GM23338 (cell line): ENCODE measurements around the gene STAM. TPM values are rescaled to one million over a fixed set of nuclear protein-coding genes. Genes with fewer than 3 reads are reported as not detected.

ENCODE experiments used
- ATAC-seq: fragments of 200-7000 bp; cut with Tn5 transposase; 3 replicates; pipeline ENCODE4 v1.9.1; 2020
- DNase-seq: peaks from one replicate; pipeline ENCODE4 v3.0.0-alpha.2; 2015; ENCODE audit warnings: low spot score
- H2AFZ ChIP-seq: fragments of 200-600 bp; sonication (generic); 2 replicates; pipeline ENCODE4 v1.8.0; 2016; ENCODE audit warnings: antibody characterized with exemption, mild to moderate bottlenecking, moderate library complexity
- H3F3A ChIP-seq: fragments of 200-600 bp; sonication (generic); replicated peaks from 2 replicates; pipeline ENCODE4 v1.8.0; 2017; ENCODE audit warnings: antibody characterized with exemption, mixed run types, low read depth
- H3K27ac ChIP-seq: fragments of 200-600 bp; sonication (generic); 2 replicates; pipeline ENCODE4 v1.6.1; 2016; ENCODE audit warnings: low read depth
- H3K27me3 ChIP-seq: fragments of 200-600 bp; sonication (generic); 2 replicates; pipeline ENCODE4 v1.8.0; 2016; ENCODE audit warnings: mild to moderate bottlenecking, mixed run types, moderate library complexity; ENCODE audit not compliant: insufficient read depth
- H3K36me3 ChIP-seq: fragments of 200-600 bp; sonication (generic); 2 replicates; pipeline ENCODE4 v1.8.0; 2016; ENCODE audit warnings: mild to moderate bottlenecking; ENCODE audit not compliant: insufficient read depth
- H3K4me1 ChIP-seq: fragments of 200-600 bp; sonication (generic); 2 replicates; pipeline ENCODE4 v1.8.0; 2016; ENCODE audit warnings: mild to moderate bottlenecking, moderate library complexity; ENCODE audit not compliant: insufficient read depth
- H3K4me2 ChIP-seq: fragments of 200-600 bp; sonication (generic); 2 replicates; pipeline ENCODE4 v1.7.1; 2017; ENCODE audit warnings: mixed run types
- H3K4me3 ChIP-seq: fragments of 200-600 bp; sonication (generic); 2 replicates; pipeline ENCODE4 v1.6.1; 2016; ENCODE audit warnings: mixed run types
- H3K79me2 ChIP-seq: fragments of 200-600 bp; sonication (generic); replicated peaks from 2 replicates; pipeline ENCODE4 v1.8.0; 2017; ENCODE audit warnings: mild to moderate bottlenecking; ENCODE audit not compliant: insufficient read depth
- H3K9me2 ChIP-seq: fragments of 200-600 bp; sonication (generic); 2 replicates; pipeline ENCODE4 v1.8.0; 2017; ENCODE audit not compliant: insufficient read depth
- H4K20me1 ChIP-seq: fragments of 200-600 bp; sonication (generic); replicated peaks from 2 replicates; pipeline ENCODE4 v1.8.0; 2017; ENCODE audit warnings: mild to moderate bottlenecking; ENCODE audit not compliant: insufficient read depth
- H3K27ac Mint-ChIP-seq: 2 replicates; pipeline ENCODE4 v1.8.0; 2020; ENCODE audit warnings: inconsistent platforms, mild to moderate bottlenecking, moderate library complexity, mixed read lengths
- H3K27me3 Mint-ChIP-seq: 3 replicates; pipeline ENCODE4 v1.8.0; 2022; ENCODE audit warnings: low read depth, mild to moderate bottlenecking, moderate library complexity, mixed read lengths, inconsistent platforms; ENCODE audit not compliant: insufficient read depth, poor library complexity
- H3K36me3 Mint-ChIP-seq: 3 replicates; pipeline ENCODE4 v1.8.0; 2021; ENCODE audit warnings: low read depth, mild to moderate bottlenecking, inconsistent platforms, moderate library complexity, mixed read lengths
- H3K4me1 Mint-ChIP-seq: 3 replicates; pipeline ENCODE4 v1.8.0; 2020; ENCODE audit warnings: mild to moderate bottlenecking, inconsistent platforms, mixed read lengths
- H3K4me3 Mint-ChIP-seq: 3 replicates; pipeline ENCODE4 v1.8.0; 2021; ENCODE audit warnings: moderate library complexity, mild to moderate bottlenecking, inconsistent platforms, mixed read lengths
- H3K9me3 Mint-ChIP-seq: 3 replicates; pipeline ENCODE4 v1.8.0; 2020; ENCODE audit warnings: moderate library complexity, mild to moderate bottlenecking, inconsistent platforms, mixed read lengths
- CREB1 ChIP-seq: fragments of 250-450 bp; sonication (Bioruptor Pico); IDR thresholded peaks from 2 replicates; pipeline ENCODE4 v1.5.0; 2020; ENCODE audit warnings: low read depth, mild to moderate bottlenecking, moderate library complexity
- EZH2phosphoT487 ChIP-seq: fragments of 200-600 bp; sonication (generic); IDR thresholded peaks from one replicate; pipeline ENCODE4 v1.8.1; 2018; ENCODE audit warnings: antibody characterized with exemption; ENCODE audit not compliant: unreplicated experiment
- ZNF331 ChIP-seq: fragments of 250-450 bp; sonication (Bioruptor Pico); IDR thresholded peaks from 2 replicates; pipeline ENCODE4 v1.5.0; 2020; ENCODE audit warnings: low read depth, mild to moderate bottlenecking, moderate library complexity
- polyA plus RNA-seq: library from polyadenylated mRNA; unstranded; fragments of >200 nt; fragmentation: Nextera tagmentation; extraction: Ambion mirVana; gene quantifications from 2 replicates; pipeline ENCODE4 v1.2.1, GENCODE V29; 2016
- total RNA-seq: library from RNA; depleted of rRNA; stranded (reverse); fragments of >200 nt; shearing (Covaris generic); gene quantifications from 2 replicates; pipeline ENCODE4 v1.2.3, GENCODE V29; 2014
- TF ChIP-seq, protein P1 (sequence below), 2 experiments: fragments of 200-600 bp in 1 of 2; sonication (generic) in 1 of 2; conservative IDR thresholded peaks; 2 replicates each; pipeline versions ENCODE4 v1.5.1 to v1.6.1; 2016 to 2017; ENCODE audit warnings: antibody characterized with exemption in 2 of 2, low read depth in 2 of 2, mild to moderate bottlenecking in 2 of 2, moderate library complexity in 1 of 2
- TF ChIP-seq, protein P2 (sequence below): IDR thresholded peaks from one replicate; pipeline ENCODE4 v1.6.1; 2018; ENCODE audit warnings: antibody characterized with exemption; ENCODE audit not compliant: unreplicated experiment

Gene STAM
- total and polyA plus RNA-seq, 2 experiments from 2014 or later = 28.8 to 40.5 TPM

DNA sequence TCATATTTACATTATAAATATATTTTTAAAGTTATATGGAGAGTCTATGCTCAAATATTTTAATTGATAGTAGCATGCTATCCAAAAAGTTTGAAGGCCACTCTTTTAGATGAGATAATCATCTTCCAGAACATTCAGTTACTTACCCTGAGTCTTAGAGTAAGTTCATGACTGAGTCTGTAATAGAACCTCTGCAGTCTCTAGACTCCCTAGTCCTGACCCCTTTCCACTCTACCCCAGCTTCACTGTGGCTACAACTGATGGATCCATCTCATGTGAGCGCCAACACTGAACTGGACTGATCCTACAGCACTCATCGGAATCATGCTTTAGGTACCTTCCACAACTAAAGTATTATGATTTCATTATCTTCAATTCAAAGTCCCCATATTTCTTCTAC, 36.9 kb upstream of the STAM start:
- Histone ChIP-seq H3K79me2 (peaks cover 13% of the 10 kb centered on the region), H3K27me3 (no peaks in the 10 kb centered on the region), H4K20me1 (no peaks in the 10 kb centered on the region), H3K36me3 (no peaks in the 10 kb centered on the region), H3F3A (no peaks in the 10 kb centered on the region), H3K4me1 (peaks cover 3% of the 10 kb centered on the region; the same call in 1 of the 2 replicates), H2AFZ (no peak overlapping the region), H3K4me3 (no peak overlapping the region), H3K9me2 (no peaks in the 10 kb centered on the region), H3K4me2 (no peak overlapping the region), H3K27ac (no peak overlapping the region)
- TF ChIP-seq EZH2phosphoT487 = no peak
- TF ChIP-seq ZNF331 (CRISPR knock-in tag) = no peak
- TF ChIP-seq, protein P1, sequence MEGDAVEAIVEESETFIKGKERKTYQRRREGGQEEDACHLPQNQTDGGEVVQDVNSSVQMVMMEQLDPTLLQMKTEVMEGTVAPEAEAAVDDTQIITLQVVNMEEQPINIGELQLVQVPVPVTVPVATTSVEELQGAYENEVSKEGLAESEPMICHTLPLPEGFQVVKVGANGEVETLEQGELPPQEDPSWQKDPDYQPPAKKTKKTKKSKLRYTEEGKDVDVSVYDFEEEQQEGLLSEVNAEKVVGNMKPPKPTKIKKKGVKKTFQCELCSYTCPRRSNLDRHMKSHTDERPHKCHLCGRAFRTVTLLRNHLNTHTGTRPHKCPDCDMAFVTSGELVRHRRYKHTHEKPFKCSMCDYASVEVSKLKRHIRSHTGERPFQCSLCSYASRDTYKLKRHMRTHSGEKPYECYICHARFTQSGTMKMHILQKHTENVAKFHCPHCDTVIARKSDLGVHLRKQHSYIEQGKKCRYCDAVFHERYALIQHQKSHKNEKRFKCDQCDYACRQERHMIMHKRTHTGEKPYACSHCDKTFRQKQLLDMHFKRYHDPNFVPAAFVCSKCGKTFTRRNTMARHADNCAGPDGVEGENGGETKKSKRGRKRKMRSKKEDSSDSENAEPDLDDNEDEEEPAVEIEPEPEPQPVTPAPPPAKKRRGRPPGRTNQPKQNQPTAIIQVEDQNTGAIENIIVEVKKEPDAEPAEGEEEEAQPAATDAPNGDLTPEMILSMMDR (conservative IDR thresholded peaks at IDR 0.05; ENCODE audit: low read depth in 2 of 2) = no peak
- TF ChIP-seq, protein P2, sequence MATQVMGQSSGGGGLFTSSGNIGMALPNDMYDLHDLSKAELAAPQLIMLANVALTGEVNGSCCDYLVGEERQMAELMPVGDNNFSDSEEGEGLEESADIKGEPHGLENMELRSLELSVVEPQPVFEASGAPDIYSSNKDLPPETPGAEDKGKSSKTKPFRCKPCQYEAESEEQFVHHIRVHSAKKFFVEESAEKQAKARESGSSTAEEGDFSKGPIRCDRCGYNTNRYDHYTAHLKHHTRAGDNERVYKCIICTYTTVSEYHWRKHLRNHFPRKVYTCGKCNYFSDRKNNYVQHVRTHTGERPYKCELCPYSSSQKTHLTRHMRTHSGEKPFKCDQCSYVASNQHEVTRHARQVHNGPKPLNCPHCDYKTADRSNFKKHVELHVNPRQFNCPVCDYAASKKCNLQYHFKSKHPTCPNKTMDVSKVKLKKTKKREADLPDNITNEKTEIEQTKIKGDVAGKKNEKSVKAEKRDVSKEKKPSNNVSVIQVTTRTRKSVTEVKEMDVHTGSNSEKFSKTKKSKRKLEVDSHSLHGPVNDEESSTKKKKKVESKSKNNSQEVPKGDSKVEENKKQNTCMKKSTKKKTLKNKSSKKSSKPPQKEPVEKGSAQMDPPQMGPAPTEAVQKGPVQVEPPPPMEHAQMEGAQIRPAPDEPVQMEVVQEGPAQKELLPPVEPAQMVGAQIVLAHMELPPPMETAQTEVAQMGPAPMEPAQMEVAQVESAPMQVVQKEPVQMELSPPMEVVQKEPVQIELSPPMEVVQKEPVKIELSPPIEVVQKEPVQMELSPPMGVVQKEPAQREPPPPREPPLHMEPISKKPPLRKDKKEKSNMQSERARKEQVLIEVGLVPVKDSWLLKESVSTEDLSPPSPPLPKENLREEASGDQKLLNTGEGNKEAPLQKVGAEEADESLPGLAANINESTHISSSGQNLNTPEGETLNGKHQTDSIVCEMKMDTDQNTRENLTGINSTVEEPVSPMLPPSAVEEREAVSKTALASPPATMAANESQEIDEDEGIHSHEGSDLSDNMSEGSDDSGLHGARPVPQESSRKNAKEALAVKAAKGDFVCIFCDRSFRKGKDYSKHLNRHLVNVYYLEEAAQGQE = no peak
- Mint-ChIP-seq H3K9me3 (no peaks in the 10 kb centered on the region), H3K4me1 (no peaks in the 10 kb centered on the region; the same call in 2 of the 3 replicates), H3K36me3 (no peaks in the 10 kb centered on the region), H3K4me3 (no peak overlapping the region), H3K27me3 (peaks cover 4% of the 10 kb centered on the region), H3K27ac (no peak overlapping the region)
- ATAC-seq = no peak
- DNase-seq = no peak

DNA sequence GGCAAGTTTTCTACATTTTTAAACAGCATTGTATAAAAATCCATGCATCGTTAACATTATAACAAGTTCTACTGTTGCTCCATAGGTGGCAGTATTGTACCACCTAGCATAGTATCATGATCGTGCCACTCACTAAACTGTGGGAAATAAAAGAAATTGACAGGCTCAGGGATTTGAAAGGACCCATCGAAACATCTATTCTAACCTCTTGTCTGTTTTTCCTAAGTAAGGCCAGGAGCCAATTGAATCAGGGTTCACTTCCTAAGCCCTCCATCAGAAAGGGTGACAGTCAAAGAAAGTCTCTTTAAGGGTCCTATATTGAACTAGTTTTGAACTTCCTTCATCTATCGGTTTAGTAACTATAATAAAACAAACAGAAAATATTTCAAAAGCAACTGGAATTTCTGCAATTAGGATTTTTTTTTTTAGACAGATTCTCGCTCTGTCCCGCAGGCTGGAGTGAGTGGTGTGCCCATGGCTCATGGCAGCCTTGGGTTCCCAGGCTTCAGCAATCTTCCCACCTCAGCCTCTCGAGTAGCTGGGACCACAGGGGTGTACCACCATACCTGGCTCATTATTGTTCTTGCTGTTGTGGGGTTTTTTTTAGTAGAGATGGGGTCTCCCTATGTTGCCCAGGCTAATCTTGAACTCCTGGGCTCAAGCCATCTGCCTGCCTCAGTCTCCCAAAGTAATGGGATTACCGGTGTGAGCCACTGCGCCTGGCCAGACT, 36.2 kb upstream of the STAM start:
- no peaks in the 10 kb centered on the region; the same call in 2 of the 3 replicates for H3K4me1 Mint-ChIP-seq
- H3K4me3 ChIP-seq = no peak overlapping the region
- no peak overlapping the region for H3K27ac Mint-ChIP-seq
- no peak overlapping the region for H3K4me2 ChIP-seq
- H3K4me1 ChIP-seq = peaks cover 3% of the 10 kb centered on the region; the same call in 1 of the 2 replicates
- ATAC-seq (peak; percentile 83), DNase-seq (peak; percentile 79)
- H3K9me3 Mint-ChIP-seq = no peaks in the 10 kb centered on the region
- no peaks in the 10 kb centered on the region for H3K27me3 ChIP-seq
- no peak overlapping the region for H2AFZ ChIP-seq
- TF ChIP-seq CREB1 = no peak
- TF ChIP-seq, protein P1 (conservative IDR thresholded peaks at IDR 0.05; ENCODE audit: low read depth in 2 of 2) = peak; percentile 85 to 97
- no peaks in the 10 kb centered on the region for H3F3A ChIP-seq
- no peak overlapping the region for H3K4me3 Mint-ChIP-seq
- H3K27me3 Mint-ChIP-seq = peaks cover 4% of the 10 kb centered on the region
- no peak overlapping the region for H3K27ac ChIP-seq
- peaks cover 18% of the 10 kb centered on the region for H3K79me2 ChIP-seq
- no peaks in the 10 kb centered on the region for H3K36me3 Mint-ChIP-seq
- no peaks in the 10 kb centered on the region for H3K36me3 ChIP-seq
- H3K9me2 ChIP-seq = no peaks in the 10 kb centered on the region
- H4K20me1 ChIP-seq = no peaks in the 10 kb centered on the region
